Common myeloid progenitor, CD34-positive (primary cell): ENCODE data around the gene RPP21.
"Not testable (repeated sequence)": the region's sequence is repeated elsewhere in the genome, so short reads cannot be mapped to it uniquely, and the experiment has no call there.

Experiments used
- CTCF ChIA-PET: fragments of 350-600 bp; sonication (Branson Sonifier 250); formaldehyde crosslinking; loops from one replicate; lab custom pipeline; 2021; ENCODE audit warnings: antibody characterized with exemption; lab: Charles Lee
- POLR2A ChIA-PET: fragments of 350-600 bp; sonication (Branson Sonifier 250); formaldehyde crosslinking; loops from one replicate; lab custom pipeline; 2021; ENCODE audit warnings: antibody characterized with exemption; lab: Charles Lee
- DNase-seq, 3 donors: peaks; one replicate each; pipeline versions ENCODE4 v3.0.0 to v3.0.0-alpha.2; 2013
- H3K27ac ChIP-seq, 2 experiments: 1 replicate in 1 of 2; 2 replicates in 1 of 2; pipeline ENCODE4 v1.7.0; 2013; ENCODE audit warnings: inconsistent platforms in 2 of 2, low read length in 2 of 2, mild to moderate bottlenecking in 2 of 2, low read depth in 1 of 2, moderate library complexity in 1 of 2; ENCODE audit not compliant: severe bottlenecking in 2 of 2, insufficient read depth in 1 of 2, poor library complexity in 1 of 2
- H3K27me3 ChIP-seq, 5 experiments: replicated peaks in 2 of 5; 1 replicate in 3 of 5; 2 replicates in 2 of 5; pipeline versions ENCODE4 v1.6.1 to v1.7.0; 2013; ENCODE audit warnings: low read length in 4 of 5, mild to moderate bottlenecking in 2 of 5, moderate library complexity in 2 of 5, inconsistent platforms in 1 of 5; ENCODE audit not compliant: insufficient read depth in 5 of 5, control insufficient read depth in 4 of 5
- H3K36me3 ChIP-seq, 4 experiments: 1 replicate in 2 of 4; 2 replicates in 2 of 4; pipeline versions ENCODE4 v1.6.1 to v1.7.0; 2013; ENCODE audit warnings: low read length in 3 of 4, control low read depth in 1 of 4, mild to moderate bottlenecking in 1 of 4; ENCODE audit not compliant: control insufficient read depth in 4 of 4, insufficient read depth in 4 of 4
- H3K4me1 ChIP-seq, 4 experiments: 1 replicate in 3 of 4; 2 replicates in 1 of 4; pipeline versions ENCODE4 v1.6.1 to v1.7.1; 2013; ENCODE audit warnings: low read length in 3 of 4, mild to moderate bottlenecking in 3 of 4, control low read depth in 1 of 4, inconsistent platforms in 1 of 4, moderate library complexity in 1 of 4; ENCODE audit not compliant: control insufficient read depth in 4 of 4, insufficient read depth in 4 of 4; ENCODE audit errors: control extremely low read depth in 1 of 4
- H3K4me3 ChIP-seq, 7 experiments: 1 replicate in 4 of 7; 2 replicates in 3 of 7; pipeline versions ENCODE4 v1.5.1 to v1.7.0; 2013; ENCODE audit warnings: mild to moderate bottlenecking in 7 of 7, low read length in 6 of 7, moderate library complexity in 6 of 7, inconsistent platforms in 2 of 7, low read depth in 2 of 7, control low read depth in 1 of 7; ENCODE audit not compliant: insufficient read depth in 4 of 7, control insufficient read depth in 1 of 7; ENCODE audit errors: extremely low read depth in 1 of 7
- H3K9me3 ChIP-seq, 5 experiments: 1 replicate in 4 of 5; 2 replicates in 1 of 5; pipeline versions ENCODE4 v1.6.1 to v1.7.1; 2013; ENCODE audit warnings: low read length in 4 of 5, mild to moderate bottlenecking in 2 of 5, inconsistent platforms in 1 of 5, low read depth in 1 of 5, moderate library complexity in 1 of 5; ENCODE audit not compliant: control insufficient read depth in 4 of 5, insufficient read depth in 2 of 5; ENCODE audit errors: control extremely low read depth in 1 of 5
- WGBS: methylation state at CpG from one replicate; pipeline ENCODE4 v1.1.5; 2013; ENCODE audit not compliant: insufficient coverage; 5-methylcytosine and 5-hydroxymethylcytosine counted together

Gene RPP21

GRCh38 chr6:30363459-30363858, 18.5 kb downstream of the RPP21 start:
- no peaks in the 10 kb centered on the region for H3K36me3 ChIP-seq
- no peak for DNase-seq
- 80% methylated on average over 2 of the region's 2 CpGs for WGBS
- CTCF ChIA-PET, result no interaction called here
- H3K9me3 ChIP-seq, result peaks cover 0 to 6% (median 4%) of the 10 kb centered on the region in 5 experiments
- H3K4me1 ChIP-seq, result no peaks in the 10 kb centered on the region
- no peak overlapping the region for H3K27ac ChIP-seq
- POLR2A ChIA-PET, result no interaction called here
- no peak overlapping the region for H3K4me3 ChIP-seq
- peaks cover 30 to 94% (median 42%) of the 10 kb centered on the region in 5 experiments for H3K27me3 ChIP-seq

- Histone ChIP-seq H3K27ac (no peak overlapping the region), H3K9me3 (peaks cover 0 to 6% (median 4%) of the 10 kb centered on the region in 5 experiments), H3K27me3 (peaks cover 25 to 90% (median 34%) of the 10 kb centered on the region in 5 experiments), H3K36me3 (no peaks in the 10 kb centered on the region), H3K4me3 (no peak overlapping the region), H3K4me1 (no peaks in the 10 kb centered on the region)
- peak in 2 of 3 donors; percentile 38 to 40 for DNase-seq
- 100% methylated on average over 2 of the region's 2 CpGs for WGBS
- CTCF ChIA-PET, result interaction anchor here (1.5 to 2.7 kb wide), 2 partner anchors 10 to 16 kb away, joined by 3 to 10 read pairs; no protein-coding TSS in a partner anchor
- POLR2A ChIA-PET, result no interaction called here
Measured at GRCh38 chr6:30364591-30364990, 19.6 kb downstream of the RPP21 start.

GRCh38 chr6:30369280-30369679, 24.3 kb downstream of the RPP21 start:
- H3K9me3 ChIP-seq, H3K4me3 ChIP-seq, POLR2A ChIA-PET, H3K36me3 ChIP-seq, DNase-seq, CTCF ChIA-PET, H3K27ac ChIP-seq, H3K4me1 ChIP-seq: not testable (repeated sequence)
- 0% methylated on average over 1 of the region's 1 CpG for WGBS
- peaks cover 10 to 61% (median 19%) of the 10 kb centered on the region in 5 experiments for H3K27me3 ChIP-seq

DNA sequence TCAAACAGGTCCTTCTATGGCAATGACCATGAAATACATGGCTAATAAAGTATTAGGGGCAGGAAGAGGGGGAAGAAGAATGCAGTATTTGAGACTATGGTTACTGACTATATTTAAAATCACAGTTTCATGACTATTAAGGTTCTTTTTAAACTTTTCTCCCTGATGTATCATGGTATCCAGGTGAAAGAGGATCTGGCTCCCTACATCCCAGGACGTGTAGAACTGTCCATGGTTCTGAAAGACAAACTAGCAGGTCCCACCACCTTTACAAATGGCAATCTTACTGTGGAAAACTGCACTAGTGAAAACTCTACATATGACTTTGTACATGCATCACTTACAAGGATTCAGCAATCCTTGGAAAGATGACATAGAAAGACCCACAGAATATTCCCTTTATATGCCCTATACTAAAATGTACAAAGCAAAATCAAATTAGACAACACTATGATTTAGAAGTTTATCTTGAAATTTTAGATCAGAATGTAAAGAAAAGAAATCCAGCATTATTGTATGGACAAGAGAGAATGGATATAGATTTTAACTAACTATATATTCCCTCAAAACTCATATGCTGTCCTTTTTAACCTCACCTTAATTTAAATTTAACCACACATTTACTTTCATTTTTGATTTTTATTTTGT, 33.5 kb downstream of the RPP21 start:
- Histone ChIP-seq H3K36me3 (no peaks in the 10 kb centered on the region), H3K27me3 (peaks cover 13 to 67% (median 35%) of the 10 kb centered on the region in 5 experiments), H3K9me3 (no peaks in the 10 kb centered on the region), H3K4me1 (no peaks in the 10 kb centered on the region), H3K4me3 (no peak overlapping the region), H3K27ac (no peak overlapping the region)
- POLR2A ChIA-PET, result no interaction called here
- WGBS, result no CpG with 5 or more reads among the region's 1 CpG
- CTCF ChIA-PET, result no interaction called here
- no peak for DNase-seq

DNA sequence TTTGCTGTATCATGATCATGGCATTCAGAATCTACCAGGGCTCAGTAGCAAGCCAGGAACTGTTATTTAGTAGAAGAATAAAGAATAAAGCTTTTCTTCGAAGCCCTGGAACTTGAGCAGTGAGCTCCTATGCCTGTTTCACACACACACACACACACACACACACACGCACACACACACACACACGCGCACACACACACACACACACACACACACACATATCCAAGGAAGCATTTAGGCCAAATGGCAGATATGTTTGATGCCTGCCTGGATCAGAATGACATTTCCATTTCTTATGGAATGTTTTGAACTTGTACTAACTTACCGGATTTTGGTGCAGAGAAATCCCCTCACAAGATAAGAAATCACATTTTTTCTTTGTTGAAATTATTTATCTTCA, 35.5 kb downstream of the RPP21 start:
- H3K9me3 ChIP-seq, result no peaks in the 10 kb centered on the region
- WGBS, result no CpG with 5 or more reads among the region's 5 CpGs
- no peaks in the 10 kb centered on the region for H3K4me1 ChIP-seq
- H3K27ac ChIP-seq, result no peak overlapping the region
- H3K27me3 ChIP-seq, result peaks cover 13 to 71% (median 33%) of the 10 kb centered on the region in 5 experiments
- H3K36me3 ChIP-seq, result no peaks in the 10 kb centered on the region
- DNase-seq, result no peak
- H3K4me3 ChIP-seq, result no peak overlapping the region
- ChIA-PET POLR2A (no interaction called here), CTCF (interaction anchor here (1.4 to 2.3 kb wide), 4 partner anchors 13 to 17 kb away, joined by 3 to 6 read pairs (median 5); no protein-coding TSS in a partner anchor)

GRCh38 chr6:30386166-30386565, 41.2 kb downstream of the RPP21 start:
- Histone ChIP-seq H3K9me3 (no peaks in the 10 kb centered on the region), H3K27ac (no peak overlapping the region), H3K4me3 (no peak overlapping the region), H3K4me1 (no peaks in the 10 kb centered on the region), H3K36me3 (no peaks in the 10 kb centered on the region), H3K27me3 (peaks cover 2 to 80% (median 31%) of the 10 kb centered on the region in 5 experiments)
- CTCF ChIA-PET, result no interaction called here
- peak in 1 of 3 donors; percentile 14 for DNase-seq
- POLR2A ChIA-PET, result no interaction called here
- WGBS, result no CpG with 5 or more reads among the region's 3 CpGs

DNA sequence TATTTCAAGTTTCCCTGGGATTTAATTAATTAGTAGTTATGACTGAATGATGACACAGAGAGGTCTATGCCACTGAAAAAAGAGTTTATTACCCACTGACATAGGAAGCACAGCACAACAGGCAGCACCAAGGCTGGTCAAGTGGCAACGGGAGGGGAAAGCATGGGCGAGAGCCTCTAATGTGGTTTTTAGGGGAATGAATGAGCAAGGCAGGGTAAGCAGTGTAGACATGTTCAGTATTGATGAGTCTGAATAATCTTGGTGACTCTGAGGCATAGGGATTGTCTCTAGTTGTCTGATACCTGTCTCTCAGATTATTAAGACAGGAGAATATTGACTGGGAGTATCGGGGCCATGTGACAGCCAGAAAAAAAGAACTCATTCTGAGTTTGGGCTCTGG, 46.3 kb downstream of the RPP21 start:
- H3K9me3 ChIP-seq, result no peaks in the 10 kb centered on the region
- peaks cover 0 to 4% (median 3%) of the 10 kb centered on the region in 4 experiments for H3K4me1 ChIP-seq
- WGBS, result 71% methylated on average over 3 of the region's 3 CpGs
- peaks cover 13 to 81% (median 49%) of the 10 kb centered on the region in 5 experiments for H3K27me3 ChIP-seq
- no peak for DNase-seq
- POLR2A ChIA-PET, result no interaction called here
- CTCF ChIA-PET, result no interaction called here
- no peaks in the 10 kb centered on the region for H3K36me3 ChIP-seq
- H3K27ac ChIP-seq, result no peak overlapping the region
- H3K4me3 ChIP-seq, result no peak overlapping the region
